Measurements from ENCODE around the gene DHX30. TPM values are rescaled to one million over a fixed set of nuclear protein-coding genes. Genes with fewer than 3 reads are reported as not detected.
"Not testable (repeated sequence)": the region's sequence is repeated elsewhere in the genome, so short reads cannot be mapped to it uniquely, and the experiment has no call there.

Gene DHX30
- total and polyA plus RNA-seq, 2 donors (not counting 1 experiment from before 2014, with no cell fraction given), result 27.4 to 47.1 TPM

- Histone ChIP-seq H3K27ac (ENCODE audit: insufficient read depth, low read length) (no peak overlapping the region), H3K79me2 (ENCODE audit: control insufficient read depth, insufficient read depth, low read length) (no peaks in the 10 kb centered on the region), H3K4me3 (replicated peaks in 1 of 4; ENCODE audit: control extremely low read depth in 1 of 4, insufficient read depth in 1 of 4, low read depth in 3 of 4, low read length in 4 of 4) (no peak overlapping the region), H3K9ac (ENCODE audit: insufficient read depth, low read length) (no peak overlapping the region), H4K20me1 (ENCODE audit: control insufficient read depth, extremely low read depth, insufficient read depth, low read length) (no peaks in the 10 kb centered on the region), H3K4me2 (ENCODE audit: extremely low read depth, insufficient read depth, low read length) (no peak overlapping the region), H3K9me3 (ENCODE audit: control insufficient read depth, insufficient read depth, low read depth, low read length) (no peaks in the 10 kb centered on the region), H3K27me3 (ENCODE audit: control insufficient read depth, insufficient read depth, low read length) (no peaks in the 10 kb centered on the region), H3K36me3 (ENCODE audit: control insufficient read depth, insufficient read depth, low read length) (no peaks in the 10 kb centered on the region), H3K4me1 (ENCODE audit: control insufficient read depth, extremely low read depth, insufficient read depth, low read length) (no peaks in the 10 kb centered on the region), H2AFZ (ENCODE audit: low read length) (no peak overlapping the region)
- TF ChIP-seq EZH2 (IDR thresholded peaks at IDR 0.05; ENCODE audit: low read length, missing control alignments), result no peak
- TF ChIP-seq CTCF (conservative IDR thresholded peaks at IDR 0.05 in 1 of 2, IDR thresholded peaks at IDR 0.05 in 1 of 2; ENCODE audit: low read depth in 1 of 2, low read length in 2 of 2), result no peak
- DNase-seq (ENCODE audit: low read depth in 2 of 2), result no peak
These were observed 81.7 kb downstream of the DHX30 start for GRCh38 chr3:47884603-47885002.

- Histone ChIP-seq H3K4me1 (ENCODE audit: control insufficient read depth, extremely low read depth, insufficient read depth, low read length) (no peaks in the 10 kb centered on the region), H2AFZ (ENCODE audit: low read length) (no peak overlapping the region), H3K27me3 (ENCODE audit: control insufficient read depth, insufficient read depth, low read length) (no peaks in the 10 kb centered on the region), H3K9ac (ENCODE audit: insufficient read depth, low read length) (no peak overlapping the region), H3K4me3 (replicated peaks in 1 of 4; ENCODE audit: control extremely low read depth in 1 of 4, insufficient read depth in 1 of 4, low read depth in 3 of 4, low read length in 4 of 4) (no peak overlapping the region), H4K20me1 (ENCODE audit: control insufficient read depth, extremely low read depth, insufficient read depth, low read length) (no peaks in the 10 kb centered on the region), H3K4me2 (ENCODE audit: extremely low read depth, insufficient read depth, low read length) (no peak overlapping the region), H3K27ac (ENCODE audit: insufficient read depth, low read length) (no peak overlapping the region), H3K9me3 (ENCODE audit: control insufficient read depth, insufficient read depth, low read depth, low read length) (no peaks in the 10 kb centered on the region), H3K36me3 (ENCODE audit: control insufficient read depth, insufficient read depth, low read length) (no peaks in the 10 kb centered on the region), H3K79me2 (ENCODE audit: control insufficient read depth, insufficient read depth, low read length) (no peaks in the 10 kb centered on the region)
- DNase-seq (ENCODE audit: low read depth in 2 of 2), result no peak
- TF ChIP-seq CTCF (conservative IDR thresholded peaks at IDR 0.05 in 1 of 2, IDR thresholded peaks at IDR 0.05 in 1 of 2; ENCODE audit: low read depth in 1 of 2, low read length in 2 of 2) (no peak), EZH2 (IDR thresholded peaks at IDR 0.05; ENCODE audit: low read length, missing control alignments) (no peak)
These were observed 82.2 kb downstream of the DHX30 start for GRCh38 chr3:47885168-47885567.

GRCh38 chr3:47887991-47888390, 85.1 kb downstream of the DHX30 start:
- H3K36me3 ChIP-seq (ENCODE audit: control insufficient read depth, insufficient read depth, low read length); H3K27me3 ChIP-seq (ENCODE audit: control insufficient read depth, insufficient read depth, low read length); H3K4me1 ChIP-seq (ENCODE audit: control insufficient read depth, extremely low read depth, insufficient read depth, low read length); H3K4me2 ChIP-seq (ENCODE audit: extremely low read depth, insufficient read depth, low read length); DNase-seq (ENCODE audit: low read depth in 2 of 2); H4K20me1 ChIP-seq (ENCODE audit: control insufficient read depth, extremely low read depth, insufficient read depth, low read length); H3K79me2 ChIP-seq (ENCODE audit: control insufficient read depth, insufficient read depth, low read length); H2AFZ ChIP-seq (ENCODE audit: low read length); H3K9ac ChIP-seq (ENCODE audit: insufficient read depth, low read length); H3K9me3 ChIP-seq (ENCODE audit: control insufficient read depth, insufficient read depth, low read depth, low read length); H3K4me3 ChIP-seq (replicated peaks in 1 of 4; ENCODE audit: control extremely low read depth in 1 of 4, insufficient read depth in 1 of 4, low read depth in 3 of 4, low read length in 4 of 4); H3K27ac ChIP-seq (ENCODE audit: insufficient read depth, low read length): not testable (repeated sequence)

Data from fibroblast of lung (primary cell).